Measurements from ENCODE around the gene HIRA.

The HIRA gene

GRCh38 chr22:19291580-19292457 lies 139.7 kb downstream of the HIRA start, which contains the start of gene CLTCL1:
TSS of gene CLTCL1 (minus strand) at chr22:19291719. CDS start at chr22:19291641, 78 bp downstream.
- in situ Hi-C loops (cut with HindIII; ENCODE audit: low sequenced_read_pairs), result no loop called here
- no peak for TF ChIP-seq CTCF (IDR thresholded peaks at IDR 0.05; ENCODE audit: low read depth, low read length)
- peak within 1 kb of the TSS; percentile 63 for H3K4me3 ChIP-seq (ENCODE audit: low read depth, low read length)
- peak; percentile 76 for DNase-seq (ENCODE audit: low read depth, low spot score)

- in situ Hi-C loops (cut with HindIII; ENCODE audit: low sequenced_read_pairs), result no loop called here
- DNase-seq (ENCODE audit: low read depth, low spot score), result peak; percentile 16
- peak overlapping the region; percentile 63 for H3K4me3 ChIP-seq (ENCODE audit: low read depth, low read length)
- no peak for TF ChIP-seq CTCF (IDR thresholded peaks at IDR 0.05; ENCODE audit: low read depth, low read length)
Observed at GRCh38 chr22:19291218-19291579, 140.3 kb downstream of the HIRA start.

GRCh38 chr22:19290400-19291217 lies 140.9 kb downstream of the HIRA start:
- peak; percentile 27 for DNase-seq (ENCODE audit: low read depth, low spot score)
- peak overlapping the region; percentile 63 for H3K4me3 ChIP-seq (ENCODE audit: low read depth, low read length)
- in situ Hi-C loops (cut with HindIII; ENCODE audit: low sequenced_read_pairs), result no loop called here
- TF ChIP-seq CTCF (IDR thresholded peaks at IDR 0.05; ENCODE audit: low read depth, low read length), result no peak

- peak; percentile 89 for DNase-seq (ENCODE audit: low read depth, low spot score)
- in situ Hi-C loops (cut with HindIII; ENCODE audit: low sequenced_read_pairs), result no loop called here
- no peak overlapping the region for H3K4me3 ChIP-seq (ENCODE audit: low read depth, low read length)
- no peak for TF ChIP-seq CTCF (IDR thresholded peaks at IDR 0.05; ENCODE audit: low read depth, low read length)
Observed at GRCh38 chr22:19289475-19290161, 141.9 kb downstream of the HIRA start.

- TF ChIP-seq CTCF (IDR thresholded peaks at IDR 0.05; ENCODE audit: low read depth, low read length), result no peak
- H3K4me3 ChIP-seq (ENCODE audit: low read depth, low read length), result no peak overlapping the region
- peak; percentile 87 for DNase-seq (ENCODE audit: low read depth, low spot score)
- in situ Hi-C loops (cut with HindIII; ENCODE audit: low sequenced_read_pairs), result no loop called here
Observed at GRCh38 chr22:19287889-19288288, 143.6 kb downstream of the HIRA start.

- no peak overlapping the region for H3K4me3 ChIP-seq (ENCODE audit: low read depth, low read length)
- in situ Hi-C loops (cut with HindIII; ENCODE audit: low sequenced_read_pairs), result no loop called here
- peak; percentile 73 for DNase-seq (ENCODE audit: low read depth, low spot score)
- no peak for TF ChIP-seq CTCF (IDR thresholded peaks at IDR 0.05; ENCODE audit: low read depth, low read length)
Observed at GRCh38 chr22:19287076-19287707, 144.3 kb downstream of the HIRA start.

Measured in astrocyte of the spinal cord (primary cell).